K562 (cell line): ENCODE data around the gene PARPBP. TPM values are rescaled to one million over a fixed set of nuclear protein-coding genes. Genes with fewer than 3 reads are reported as not detected.

Experiments
- CTCFL ChIP-seq: IDR thresholded peaks from 2 replicates; pipeline ENCODE4 v1.6.1; 2011; ENCODE audit warnings: borderline replicate concordance, low read depth, mild to moderate bottlenecking, moderate library complexity, low read length; ENCODE audit not compliant: insufficient read depth, poor library complexity, severe bottlenecking
- EP400 ChIP-seq: fragments of 450-650 bp; IDR thresholded peaks from 2 replicates; pipeline ENCODE4 v1.6.1; 2017; ENCODE audit warnings: antibody characterized with exemption, mild to moderate bottlenecking, moderate library complexity
- EWSR1 ChIP-seq: fragments of 450-650 bp; IDR thresholded peaks from 2 replicates; pipeline ENCODE4 v1.6.1; 2018; ENCODE audit warnings: borderline replicate concordance, mild to moderate bottlenecking, low read depth, moderate library complexity; ENCODE audit not compliant: partially characterized antibody
- FOXA3 ChIP-seq, 2 experiments: fragments of 450-650 bp in 1 of 2; sonication (generic) in 1 of 2; formaldehyde crosslinking; IDR thresholded peaks in 1 of 2; conservative IDR thresholded peaks in 1 of 2; 2 replicates each; pipeline versions ENCODE4 v1.4.0 to v1.8.0; 2020 to 2022; ENCODE audit warnings: mild to moderate bottlenecking in 2 of 2, missing genetic modification reagents in 1 of 2
- HDGF ChIP-seq: fragments of 450-650 bp; IDR thresholded peaks from 2 replicates; pipeline ENCODE4 v1.6.1; 2016
- HSF4 ChIP-seq: fragments of 250-450 bp; sonication (Bioruptor Pico); IDR thresholded peaks from 2 replicates; pipeline ENCODE4 v2.1.2; 2022; ENCODE audit warnings: mild to moderate bottlenecking, moderate library complexity, borderline replicate concordance
- MAFK ChIP-seq: IDR thresholded peaks from 2 replicates; pipeline ENCODE4 v1.6.1; 2011; ENCODE audit warnings: low read length, improper control_type of control experiment
- NR1H2 ChIP-seq: sonication (generic); formaldehyde crosslinking; IDR thresholded peaks from 2 replicates; pipeline ENCODE4 v1.4.0; 2020; ENCODE audit warnings: mild to moderate bottlenecking, missing genetic modification reagents
- POLR2AphosphoS2 ChIP-seq: IDR thresholded peaks from 2 replicates; pipeline ENCODE4 v1.6.1; 2012; ENCODE audit warnings: low read length, improper control_type of control experiment
- POU5F1 ChIP-seq: fragments of 150-350 bp; IDR thresholded peaks from 2 replicates; pipeline ENCODE4 v1.6.1; 2014; ENCODE audit warnings: borderline replicate concordance, low read length, low read depth, mild to moderate bottlenecking; ENCODE audit not compliant: partially characterized antibody
- REST ChIP-seq, 2 experiments: fragments of 450-650 bp; formaldehyde crosslinking in 1 of 2; IDR thresholded peaks; 2 replicates each; pipeline versions ENCODE4 v1.4.0 to v1.6.1; 2014 to 2020; ENCODE audit warnings: mild to moderate bottlenecking in 2 of 2, borderline replicate concordance in 1 of 2, low read depth in 1 of 2
- TCFL5 ChIP-seq: fragments of 250-450 bp; sonication (Bioruptor Pico); conservative IDR thresholded peaks from 2 replicates; pipeline ENCODE4 v1.6.1; 2021; ENCODE audit warnings: mild to moderate bottlenecking, moderate library complexity, matching md5 sums
- ZKSCAN1 ChIP-seq: fragments of 150-350 bp; IDR thresholded peaks from 2 replicates; pipeline ENCODE4 v1.6.1; 2016; ENCODE audit warnings: low read depth, low read length
- ZNF12 ChIP-seq: sonication (generic); formaldehyde crosslinking; IDR thresholded peaks from 2 replicates; pipeline ENCODE4 v1.4.0; 2020; ENCODE audit warnings: mild to moderate bottlenecking, missing genetic modification reagents
- ZNF586 ChIP-seq: fragments of 450-650 bp; formaldehyde crosslinking; conservative IDR thresholded peaks from 2 replicates; pipeline ENCODE4 v1.4.0; 2020; ENCODE audit warnings: mild to moderate bottlenecking, moderate library complexity
- ZNF644 ChIP-seq: fragments of 200-800 bp; sonication (Bioruptor generic); IDR thresholded peaks from 2 replicates; pipeline ENCODE4 v1.6.1; 2016; ENCODE audit warnings: low read depth, missing genetic modification characterization, missing compliant biosample characterization
- ZNF717 ChIP-seq: fragments of 250-450 bp; sonication (Bioruptor Pico); IDR thresholded peaks from 2 replicates; pipeline ENCODE4 v1.5.0; 2021
- polyA plus RNA-seq, 8 experiments: library from polyadenylated mRNA; depleted of rRNA in 4 of 8; stranded (reverse) in 5 of 8; unstranded in 3 of 8; fragments of >200 nt; fragmentation: Nextera tagmentation in 2 of 8; fragmentation: Illumina TruSeq in 1 of 8; extraction: Ambion mirVana in 2 of 8; extraction: Trizol in 1 of 8; gene quantifications; 2 replicates each; pipeline versions ENCODE4 v1.2.1 to v1.2.3, GENCODE V29; 2011 to 2014; ENCODE audit warnings: inconsistent platforms in 1 of 8, missing spikeins in 1 of 8
- total RNA-seq, 7 experiments: library from RNA; depleted of rRNA in 6 of 7; stranded (reverse); fragments of >200 nt in 6 of 7; fragmentation: Illumina TruSeq in 2 of 7; extraction: Trizol in 2 of 7; gene quantifications; 2 replicates each; pipeline versions ENCODE4 v1.2.1 to v1.2.3, GENCODE V29; 2011 to 2021; ENCODE audit warnings: low replicate concordance in 1 of 7

PARPBP gene
- total and polyA plus RNA-seq, 9 of the 15 experiments (the other 6 are each of a cell fraction or from before 2014, with no cell fraction given) = 26.1 to 62.5 (median 49.0) TPM

GRCh38 chr12:102119674-102120563 lies at the start of gene PARPBP, which contains the start of gene NUP37 (continued):
- TF ChIP-seq CTCFL (no peak), ZNF12 (CRISPR knock-in tag) (0 out of 2 replicates have a peak, but pooled peaks have one; percentile 27), ZNF644 (no peak), ZKSCAN1 (no peak), ZNF586 (CRISPR knock-in tag) (no peak), HSF4 (CRISPR knock-in tag) (no peak), ZNF717 (CRISPR knock-in tag) (no peak), EP400 (peak; percentile 94), FOXA3 (CRISPR knock-in tag; conservative IDR thresholded peaks at IDR 0.05 in 1 of 2, IDR thresholded peaks at IDR 0.05 in 1 of 2) (peak in 1 of 2 experiments; percentile 72; a peak in 1 of 4 replicates), MAFK (no peak), POLR2AphosphoS2 (peak; percentile 66; the same call in 1 of the 2 replicates), HDGF (no peak), TCFL5 (no peak), REST (IDR thresholded peaks at IDR 0.05; ENCODE audit: borderline replicate concordance) (no peak), REST (CRISPR knock-in tag; IDR thresholded peaks at IDR 0.05; ENCODE audit: low read depth) (0 out of 2 replicates have a peak, but pooled peaks have one; percentile 47), EWSR1 (no peak), POU5F1 (no peak), NR1H2 (CRISPR knock-in tag) (no peak)
